Measurements from ENCODE around the gene CORO1A. TPM values are rescaled to one million over a fixed set of nuclear protein-coding genes. Genes with fewer than 3 reads are reported as not detected.
A peak's percentile ranks its signal among the peaks of the same experiment; 100 is the strongest.

The CORO1A gene
- total RNA-seq, 2 experiments from 2014 or later = 351 to 567 TPM

GRCh38 chr16:30137897-30138296 lies 45.5 kb upstream of the CORO1A start:
- Histone ChIP-seq H3K9me3 (ENCODE audit: low read length) (no peaks in the 10 kb centered on the region), H3K79me2 (ENCODE audit: insufficient read depth, low read depth, low read length) (no peaks in the 10 kb centered on the region), H3K4me3 (ENCODE audit: low read depth, low read length, poor library complexity, severe bottlenecking) (no peak overlapping the region), H3K4me2 (ENCODE audit: low read length) (no peak overlapping the region), H3K27ac (ENCODE audit: low read depth, low read length, poor library complexity, severe bottlenecking) (no peak overlapping the region), H2AFZ (ENCODE audit: low read length) (no peak overlapping the region), H3K4me1 (ENCODE audit: insufficient read depth, low read length, poor library complexity, severe bottlenecking) (peaks cover 9% of the 10 kb centered on the region), H3K9me2 (ENCODE audit: insufficient read depth, low read length) (no peaks in the 10 kb centered on the region), H4K20me1 (ENCODE audit: insufficient read depth, low read length) (no peaks in the 10 kb centered on the region), H3K36me3 (ENCODE audit: insufficient read depth, low read length) (no peaks in the 10 kb centered on the region)
- DNase-seq (ENCODE audit: low spot score) = no peak
- no TSS peak for BruUV-seq (replicated peaks)
- no peak for TF ChIP-seq CTCF (conservative IDR thresholded peaks at IDR 0.05; ENCODE audit: low read length)
- TF ChIP-seq EZH2phosphoT487 (IDR thresholded peaks at IDR 0.05; ENCODE audit: borderline replicate concordance, low read depth, low read length) = no peak
- ChIA-PET POLR2A (no interaction called here), CTCF (ENCODE audit: unreplicated experiment) (no interaction called here)
- intact Hi-C loops (cut with micrococcal nuclease; ENCODE audit: unreplicated experiment) = no loop called here

DNA sequence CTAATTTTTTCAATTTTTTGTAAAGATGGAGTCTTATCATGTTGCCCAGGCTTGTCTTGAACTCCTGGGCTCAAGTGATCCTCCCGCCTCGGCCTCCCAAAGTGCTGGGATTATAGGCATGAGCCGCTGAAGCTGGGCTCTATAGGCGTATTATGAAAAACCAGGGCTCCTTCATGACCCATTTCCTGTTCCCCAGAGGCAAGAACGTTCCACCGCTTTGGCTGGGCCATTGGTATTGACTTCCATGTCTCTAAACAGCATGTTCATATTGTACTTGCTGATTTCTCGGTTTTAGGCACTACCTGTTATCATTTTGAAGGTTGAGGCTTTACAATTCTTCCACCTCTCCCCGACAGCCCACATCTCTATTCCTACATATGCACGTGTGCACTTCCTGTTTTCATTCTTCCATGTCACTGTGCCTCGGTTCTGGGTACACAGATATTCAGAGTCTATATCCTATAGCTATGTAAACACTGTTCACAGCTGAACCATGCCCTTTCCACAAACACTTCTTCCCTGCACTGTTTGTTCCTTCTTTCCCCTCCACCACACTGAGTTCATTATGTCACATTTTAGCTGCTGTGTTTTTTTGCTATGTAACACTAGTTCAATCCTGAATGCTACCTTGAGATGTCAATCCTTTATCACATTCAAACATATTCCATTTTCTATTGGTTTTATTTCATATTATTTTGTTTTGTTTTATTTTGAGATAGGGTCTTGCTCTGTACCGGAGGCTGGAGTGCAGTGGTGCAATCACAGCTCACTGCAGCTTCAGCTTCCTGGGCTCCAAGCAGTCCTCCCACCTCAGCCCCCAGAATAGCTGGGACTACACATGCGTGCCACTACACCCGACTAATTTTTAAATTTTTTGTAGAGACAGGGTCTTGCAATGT lies 43.6 kb upstream of the CORO1A start:
- Histone ChIP-seq H3K27ac (ENCODE audit: low read depth, low read length, poor library complexity, severe bottlenecking) (no peak overlapping the region), H2AFZ (ENCODE audit: low read length) (peak overlapping the region; percentile 79), H3K9me3 (ENCODE audit: low read length) (no peaks in the 10 kb centered on the region), H3K4me3 (ENCODE audit: low read depth, low read length, poor library complexity, severe bottlenecking) (no peak overlapping the region), H3K36me3 (ENCODE audit: insufficient read depth, low read length) (no peaks in the 10 kb centered on the region), H3K4me1 (ENCODE audit: insufficient read depth, low read length, poor library complexity, severe bottlenecking) (peaks cover 14% of the 10 kb centered on the region), H3K79me2 (ENCODE audit: insufficient read depth, low read depth, low read length) (no peaks in the 10 kb centered on the region), H4K20me1 (ENCODE audit: insufficient read depth, low read length) (no peaks in the 10 kb centered on the region), H3K9me2 (ENCODE audit: insufficient read depth, low read length) (no peaks in the 10 kb centered on the region), H3K4me2 (ENCODE audit: low read length) (peak overlapping the region; percentile 8; the same call in 1 of the 2 replicates)
- intact Hi-C loops (cut with micrococcal nuclease; ENCODE audit: unreplicated experiment) = no loop called here
- BruUV-seq (replicated peaks) = no TSS peak
- ChIA-PET POLR2A (interaction anchor here (1.0 to 1.4 kb wide), 2 partner anchors 20 to 25 kb away, joined by 3 to 4 read pairs; no protein-coding TSS in a partner anchor), CTCF (ENCODE audit: unreplicated experiment) (no interaction called here)
- no peak for DNase-seq (ENCODE audit: low spot score)
- TF ChIP-seq CTCF (conservative IDR thresholded peaks at IDR 0.05; ENCODE audit: low read length) = no peak
- TF ChIP-seq EZH2phosphoT487 (IDR thresholded peaks at IDR 0.05; ENCODE audit: borderline replicate concordance, low read depth, low read length) = no peak

DNA sequence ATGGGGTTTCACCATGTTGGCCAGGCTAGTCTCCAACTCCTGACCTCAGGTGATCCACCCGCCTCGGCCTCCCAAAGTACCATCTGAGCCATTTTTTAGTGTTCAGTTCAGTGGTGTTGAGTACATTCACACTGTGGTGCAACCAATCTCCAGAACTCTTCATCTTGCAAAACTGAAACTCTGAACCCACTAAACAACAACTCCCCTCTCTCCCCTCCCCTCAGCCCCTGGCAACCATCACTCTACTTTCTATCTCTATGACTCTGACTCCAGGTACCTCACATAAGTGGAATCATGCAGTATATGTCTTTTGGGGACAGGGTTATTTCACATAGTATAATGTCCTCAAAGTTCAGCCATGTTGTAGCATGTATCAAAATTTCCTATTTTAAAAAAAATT lies 41.7 kb upstream of the CORO1A start:
- no peaks in the 10 kb centered on the region for H3K9me3 ChIP-seq (ENCODE audit: low read length)
- DNase-seq (ENCODE audit: low spot score) = no peak
- H3K79me2 ChIP-seq (ENCODE audit: insufficient read depth, low read depth, low read length) = no peaks in the 10 kb centered on the region
- ChIA-PET CTCF (ENCODE audit: unreplicated experiment) (no interaction called here), POLR2A (no interaction called here)
- no peak for TF ChIP-seq CTCF (conservative IDR thresholded peaks at IDR 0.05; ENCODE audit: low read length)
- no peak for TF ChIP-seq EZH2phosphoT487 (IDR thresholded peaks at IDR 0.05; ENCODE audit: borderline replicate concordance, low read depth, low read length)
- H3K4me2 ChIP-seq (ENCODE audit: low read length) = no peak overlapping the region
- H3K9me2 ChIP-seq (ENCODE audit: insufficient read depth, low read length) = no peaks in the 10 kb centered on the region
- intact Hi-C loops (cut with micrococcal nuclease; ENCODE audit: unreplicated experiment) = no loop called here
- H4K20me1 ChIP-seq (ENCODE audit: insufficient read depth, low read length) = no peaks in the 10 kb centered on the region
- no TSS peak for BruUV-seq (replicated peaks)
- H3K4me3 ChIP-seq (ENCODE audit: low read depth, low read length, poor library complexity, severe bottlenecking) = no peak overlapping the region
- peaks cover 14% of the 10 kb centered on the region for H3K4me1 ChIP-seq (ENCODE audit: insufficient read depth, low read length, poor library complexity, severe bottlenecking)
- H3K27ac ChIP-seq (ENCODE audit: low read depth, low read length, poor library complexity, severe bottlenecking) = no peak overlapping the region
- H3K36me3 ChIP-seq (ENCODE audit: insufficient read depth, low read length) = no peaks in the 10 kb centered on the region
- no peak overlapping the region for H2AFZ ChIP-seq (ENCODE audit: low read length)

Data from OCI-LY7 (cell line).